H7 (cell line): Measurements from ENCODE around the gene DHRS12. TPM values are rescaled to one million over a fixed set of nuclear protein-coding genes. Genes with fewer than 3 reads are reported as not detected.

ENCODE experiments used
- DNase-seq: peaks from one replicate; pipeline ENCODE4 v3.0.0; 2012
- H3K27me3 ChIP-seq: 2 replicates; pipeline ENCODE4 v1.6.0; 2011; ENCODE audit warnings: mild to moderate bottlenecking, low read length; ENCODE audit not compliant: control insufficient read depth, insufficient read depth
- H3K36me3 ChIP-seq: replicated peaks from 2 replicates; pipeline ENCODE4 v1.5.1; 2011; ENCODE audit warnings: low read length; ENCODE audit not compliant: control insufficient read depth, insufficient read depth
- H3K4me3 ChIP-seq: 2 replicates; pipeline ENCODE4 v1.5.1; 2011; ENCODE audit warnings: low read depth, mild to moderate bottlenecking, control low read depth, low read length, moderate library complexity; ENCODE audit not compliant: insufficient read depth
- total RNA-seq: library from RNA; depleted of rRNA; stranded (reverse); fragments of >200 nt; shearing (Covaris generic); gene quantifications from 2 replicates; pipeline ENCODE4 v1.2.3, GENCODE V29; 2014

Gene DHRS12
- total RNA-seq, 1 experiment from 2014 or later = 7.8 TPM

DNA sequence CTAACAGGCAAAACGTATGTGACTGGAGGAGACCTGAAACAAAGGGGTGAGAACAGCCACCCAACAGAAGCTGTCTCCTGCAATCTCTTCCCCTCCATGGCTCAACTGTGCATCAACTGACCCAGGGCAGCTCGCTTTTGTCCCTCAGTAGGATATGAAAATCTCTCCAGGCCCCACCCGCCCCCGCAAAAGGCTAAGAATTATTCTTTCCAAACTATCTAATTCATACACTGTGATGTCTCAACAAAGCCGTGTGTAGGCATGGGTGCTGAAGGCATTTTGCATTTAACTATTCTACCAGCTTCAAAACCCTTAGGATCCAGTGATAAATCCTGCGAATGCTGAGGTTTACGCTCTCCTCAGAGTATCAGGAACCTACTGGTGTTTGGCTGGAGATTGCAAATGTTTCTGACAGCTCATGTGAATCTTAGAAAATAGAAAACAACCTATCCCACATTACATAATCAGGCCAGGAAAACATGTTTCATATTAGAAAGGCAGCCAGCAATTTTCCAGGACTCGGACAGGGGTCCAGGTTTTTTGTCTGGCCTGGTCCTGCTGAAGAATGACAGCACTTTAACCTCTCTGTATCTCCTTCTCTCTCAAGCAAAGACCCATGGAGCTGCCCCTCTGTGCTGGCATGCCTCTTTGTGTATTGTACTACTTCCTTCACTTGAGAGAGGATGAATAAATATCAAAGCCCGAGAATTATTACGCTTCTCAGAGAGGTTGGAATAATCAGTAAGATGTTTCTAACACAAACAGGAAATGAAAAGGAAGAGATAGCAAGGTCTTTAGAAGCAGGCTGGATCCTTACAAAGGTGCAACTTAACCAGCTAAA lies 17.3 kb downstream of the DHRS12 start:
- Histone ChIP-seq H3K4me3 (no peak overlapping the region), H3K27me3 (no peaks in the 10 kb centered on the region), H3K36me3 (no peaks in the 10 kb centered on the region)
- no peak for DNase-seq

DNA sequence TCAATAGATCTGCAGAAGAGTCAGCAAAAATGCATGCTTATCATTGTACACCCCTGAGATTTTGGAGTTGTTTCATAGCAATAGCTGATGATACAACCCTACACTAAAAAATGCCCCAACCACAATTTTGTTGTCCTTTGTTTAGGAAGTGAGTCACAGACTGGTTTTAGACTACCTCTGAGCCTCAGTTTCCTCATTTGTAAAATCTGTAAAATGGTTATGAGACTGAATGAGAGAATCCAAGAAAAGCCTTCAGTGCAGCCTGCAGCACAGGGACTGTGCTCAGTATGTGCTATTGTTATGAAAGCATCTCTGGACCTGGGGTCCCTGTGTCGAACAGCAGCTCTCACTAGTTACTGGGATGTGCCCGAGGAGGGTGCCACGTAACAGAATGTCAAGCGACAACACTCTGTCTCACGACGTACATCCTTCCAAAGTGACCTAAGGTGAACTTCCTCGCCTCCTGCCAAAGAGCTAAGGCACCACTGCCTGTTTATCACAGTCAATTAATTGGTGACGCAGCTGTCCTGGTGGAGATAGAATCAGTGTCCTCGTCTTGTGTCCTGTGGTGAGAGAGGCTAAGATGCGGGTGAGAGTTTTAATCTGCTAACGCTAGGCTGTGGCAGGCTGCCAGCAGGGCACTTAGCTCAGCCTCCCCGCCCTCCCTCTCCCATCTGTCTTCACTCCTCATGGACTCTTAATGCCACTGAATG lies 18.1 kb downstream of the DHRS12 start:
- DNase-seq = no peak
- H3K36me3 ChIP-seq = no peaks in the 10 kb centered on the region
- no peak overlapping the region for H3K4me3 ChIP-seq
- no peaks in the 10 kb centered on the region for H3K27me3 ChIP-seq

DNA sequence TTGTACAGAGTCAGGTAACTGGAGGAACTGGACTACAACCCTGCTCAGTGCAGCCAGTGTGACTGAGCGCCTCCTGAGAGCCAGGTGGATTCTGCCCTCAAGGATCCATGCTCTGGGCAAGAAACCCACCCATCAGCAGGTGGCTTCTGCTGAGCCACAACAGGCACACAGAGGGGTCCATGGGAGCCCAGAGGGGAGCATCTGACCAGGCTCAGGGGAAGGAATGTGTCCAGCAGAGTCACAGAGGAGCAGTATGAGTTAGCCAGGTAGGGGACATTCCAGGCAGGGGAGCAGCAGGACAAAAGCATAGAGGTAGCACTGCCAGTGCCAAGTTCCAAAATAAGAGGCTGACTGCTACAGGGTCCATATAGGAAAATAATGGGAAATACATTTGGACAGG lies 19.9 kb downstream of the DHRS12 start:
- Histone ChIP-seq H3K36me3 (no peaks in the 10 kb centered on the region), H3K27me3 (no peaks in the 10 kb centered on the region), H3K4me3 (no peak overlapping the region)

DNA sequence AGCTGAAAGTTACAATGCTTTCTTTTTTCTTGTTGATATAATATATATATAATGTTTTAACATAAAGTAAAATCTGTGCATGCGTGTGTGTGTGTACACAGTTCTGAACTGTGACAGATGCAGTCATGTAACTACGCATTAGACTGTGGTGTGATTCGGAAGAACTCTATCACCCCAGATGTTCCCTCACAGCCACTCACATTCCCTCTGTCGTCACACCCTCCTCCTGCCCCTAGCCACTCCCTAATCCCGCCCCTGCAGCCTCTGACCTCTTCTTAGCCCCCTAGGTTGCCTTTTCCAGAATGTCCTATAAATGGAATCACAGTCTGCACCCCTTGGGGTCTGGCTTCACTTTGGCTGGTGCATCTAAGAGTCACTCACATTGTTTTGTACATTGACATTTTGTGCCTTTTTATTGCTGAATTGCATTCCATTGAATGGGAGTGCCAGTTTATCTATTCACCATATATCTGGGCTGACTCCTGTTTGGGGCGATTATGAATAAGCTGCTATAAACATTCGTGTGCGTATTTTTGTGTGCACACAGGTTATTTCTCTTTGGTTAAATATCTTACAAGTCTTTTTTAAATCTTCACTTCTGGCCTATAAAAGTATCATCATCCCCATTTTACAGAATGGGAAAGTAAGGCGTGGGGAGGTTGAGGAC lies 20.4 kb downstream of the DHRS12 start:
- H3K27me3 ChIP-seq = no peaks in the 10 kb centered on the region
- DNase-seq = no peak
- no peaks in the 10 kb centered on the region for H3K36me3 ChIP-seq
- H3K4me3 ChIP-seq = no peak overlapping the region

More for the DNA sequence above, 19.9 kb downstream of the DHRS12 start:
- DNase-seq = no peak

DNA sequence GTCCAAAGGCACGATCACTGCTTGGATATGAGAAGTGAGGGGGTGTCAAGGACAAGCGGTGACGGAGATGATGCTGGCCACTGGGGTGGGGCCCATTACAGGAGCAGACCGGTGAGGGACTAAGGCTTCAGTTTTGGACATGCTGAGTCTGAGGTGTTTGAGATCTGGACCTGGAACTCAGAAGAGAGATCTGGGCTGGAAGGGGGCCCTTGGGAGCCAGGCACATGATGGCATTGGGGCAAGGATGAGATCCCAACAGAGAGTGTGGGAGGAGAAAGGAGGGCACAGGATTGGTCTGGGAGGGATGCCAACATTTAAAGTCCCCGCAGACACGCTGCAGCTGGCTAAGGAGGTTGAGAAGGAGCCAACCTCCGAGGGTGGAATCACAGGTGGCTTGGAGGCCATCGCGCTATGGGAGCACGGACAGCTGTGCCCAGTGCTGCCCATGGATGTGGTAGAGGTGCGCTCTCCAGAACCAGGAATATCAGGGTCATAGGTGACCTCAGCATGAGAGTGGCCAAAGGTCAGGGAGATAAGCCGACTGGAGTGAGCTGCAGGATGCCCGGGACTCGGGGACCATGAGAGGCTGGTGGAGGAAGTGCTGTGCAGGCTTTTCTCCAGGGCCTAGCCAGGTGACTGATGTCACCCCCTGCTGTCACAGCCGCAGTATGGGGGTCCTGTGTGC lies 21.8 kb downstream of the DHRS12 start:
- DNase-seq = no peak
- Histone ChIP-seq H3K4me3 (no peak overlapping the region), H3K27me3 (no peaks in the 10 kb centered on the region), H3K36me3 (no peaks in the 10 kb centered on the region)

DNA sequence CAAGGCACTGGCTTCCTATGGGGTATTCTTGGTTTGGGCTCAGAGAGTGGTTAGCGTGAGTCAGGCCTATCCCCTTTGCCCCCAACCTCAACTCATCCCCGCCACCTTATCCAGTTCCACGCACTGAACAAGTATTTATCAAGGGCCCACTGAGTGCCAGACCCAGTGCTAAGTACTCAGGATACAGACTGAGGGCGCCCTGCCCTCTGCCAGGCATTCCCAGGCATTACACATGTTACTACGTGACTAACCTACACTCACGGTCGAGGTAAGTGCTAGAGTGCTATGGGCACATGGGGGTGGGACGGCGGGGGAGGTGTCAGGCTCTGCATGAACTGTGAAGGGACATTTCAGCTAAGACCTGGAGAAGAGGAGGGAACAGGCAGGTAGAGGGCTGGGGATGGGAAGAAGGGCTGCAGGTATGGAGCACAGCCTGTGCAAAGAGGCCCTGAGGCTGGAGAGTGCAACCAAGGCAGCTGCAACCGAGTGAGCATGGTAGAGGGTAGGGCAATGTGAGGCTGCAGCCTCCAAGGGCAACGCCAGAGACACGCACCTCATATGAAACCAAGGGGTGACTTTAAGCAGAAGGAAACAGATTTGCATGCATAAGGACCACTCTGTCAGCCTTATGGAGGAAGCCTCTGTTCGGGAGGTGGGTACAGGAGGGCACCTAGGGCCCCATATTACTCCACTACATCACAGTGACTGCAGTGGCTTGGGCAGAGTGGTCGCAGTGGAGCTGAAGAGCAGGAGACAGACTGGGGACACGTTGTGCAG lies 22.5 kb downstream of the DHRS12 start:
- H3K36me3 ChIP-seq = no peaks in the 10 kb centered on the region
- H3K4me3 ChIP-seq = no peak overlapping the region
- H3K27me3 ChIP-seq = no peaks in the 10 kb centered on the region
- DNase-seq = peak; percentile 72

DNA sequence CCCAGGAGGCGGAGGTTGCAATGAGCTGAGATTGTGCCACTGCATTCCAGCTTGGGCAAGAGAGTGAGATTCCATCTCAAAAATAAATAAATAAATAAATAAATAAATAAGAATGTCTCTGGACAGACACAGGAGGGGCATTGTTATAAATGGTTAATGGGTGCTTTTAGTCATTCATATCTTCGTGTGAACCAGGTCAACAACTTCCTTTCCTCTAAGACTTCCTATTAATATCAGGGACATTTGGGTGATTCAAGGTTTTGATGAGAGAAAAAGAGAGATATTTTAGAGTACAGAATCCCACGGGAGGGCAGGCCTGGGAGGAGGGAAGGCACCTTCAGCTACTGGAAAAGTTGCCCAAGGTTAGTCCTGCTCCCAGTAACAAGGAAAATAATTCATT lies 23.9 kb downstream of the DHRS12 start:
- DNase-seq = no peak
- Histone ChIP-seq H3K4me3 (no peak overlapping the region), H3K27me3 (no peaks in the 10 kb centered on the region), H3K36me3 (no peaks in the 10 kb centered on the region)

DNA sequence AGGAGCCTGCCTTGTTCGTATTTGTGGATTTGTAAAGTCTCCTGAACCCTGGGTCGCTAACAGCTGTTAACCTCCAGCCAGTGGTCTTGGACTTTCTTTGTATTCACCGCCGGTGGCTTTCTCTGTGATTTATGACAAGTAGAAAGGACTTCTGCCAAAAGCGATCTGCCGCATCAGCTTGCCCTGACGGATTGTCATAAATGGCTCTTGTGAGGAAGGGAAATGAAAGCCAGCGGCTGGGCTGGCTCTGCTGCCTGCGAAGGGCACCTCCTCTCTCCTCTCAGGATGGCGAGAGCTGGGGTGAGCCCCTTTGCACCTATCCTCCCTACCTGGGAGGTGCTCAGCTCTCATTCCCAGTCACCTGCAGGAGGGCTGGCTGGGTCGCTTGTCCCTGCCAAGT lies 25.6 kb downstream of the DHRS12 start:
- no peak for DNase-seq
- H3K36me3 ChIP-seq = no peaks in the 10 kb centered on the region
- H3K4me3 ChIP-seq = no peak overlapping the region
- no peaks in the 10 kb centered on the region for H3K27me3 ChIP-seq

DNA sequence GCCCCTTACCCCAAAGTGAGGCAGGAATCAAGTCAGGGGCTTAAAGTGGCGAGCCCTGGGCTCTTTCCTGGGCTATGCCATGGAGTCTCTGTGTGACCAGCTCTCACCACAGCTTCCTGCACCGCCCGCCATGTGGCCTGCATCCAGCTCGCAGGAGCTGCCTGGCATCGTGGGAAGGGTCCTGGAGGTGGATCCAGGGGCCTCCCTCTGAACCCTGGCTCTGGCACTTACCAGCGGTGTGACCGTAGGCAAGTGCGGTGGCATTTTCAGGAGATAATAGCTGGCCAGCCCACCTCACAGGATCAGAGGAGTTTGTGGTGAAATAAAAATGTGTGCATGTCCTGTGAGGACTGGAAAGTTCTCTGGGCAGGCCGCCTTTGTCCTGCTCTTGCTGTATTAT lies 26.0 kb downstream of the DHRS12 start:
- H3K27me3 ChIP-seq = no peaks in the 10 kb centered on the region
- no peak overlapping the region for H3K4me3 ChIP-seq
- DNase-seq = no peak
- H3K36me3 ChIP-seq = no peaks in the 10 kb centered on the region

DNA sequence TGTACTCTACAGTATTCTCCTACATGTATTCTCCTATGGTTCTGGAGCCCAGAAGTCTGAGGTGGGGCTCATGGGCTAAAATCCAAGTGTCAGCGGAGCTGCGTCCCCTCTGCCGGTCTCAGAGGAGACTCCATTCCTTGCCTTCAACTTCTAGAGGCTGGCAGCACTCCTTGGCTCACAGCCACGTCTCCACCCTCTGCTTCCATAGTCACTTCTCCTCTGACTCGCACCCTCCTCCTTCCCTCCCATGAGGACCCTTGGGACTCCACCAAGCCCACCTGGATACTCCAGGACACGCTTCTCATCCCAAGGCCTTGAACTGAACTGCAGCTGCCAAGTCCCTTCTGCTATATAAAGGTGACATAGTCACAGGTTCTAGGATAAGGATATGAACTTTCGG lies 27.8 kb downstream of the DHRS12 start:
- no peak overlapping the region for H3K4me3 ChIP-seq
- no peak for DNase-seq
- H3K36me3 ChIP-seq = no peaks in the 10 kb centered on the region
- H3K27me3 ChIP-seq = no peaks in the 10 kb centered on the region

DNA sequence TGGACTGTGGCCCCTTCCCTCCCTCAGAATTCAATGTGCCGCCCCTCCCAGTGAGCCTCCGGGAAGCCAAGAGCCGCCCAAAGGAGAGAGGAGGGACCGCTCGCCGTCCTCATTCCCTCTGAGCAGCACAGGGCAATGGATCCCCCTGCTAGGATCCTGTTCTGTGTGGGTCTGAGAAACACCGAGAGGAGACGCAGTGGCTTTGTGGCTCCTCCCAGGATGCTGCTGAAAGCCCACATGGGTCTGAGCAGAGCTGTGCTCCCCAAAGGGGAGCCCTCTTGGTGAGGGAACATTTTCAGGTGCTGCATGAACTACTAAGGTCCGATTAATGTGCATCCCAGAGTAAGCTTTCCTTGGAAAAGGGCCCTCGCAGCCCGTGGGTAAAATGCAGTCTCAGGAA lies 30.4 kb downstream of the DHRS12 start:
- H3K36me3 ChIP-seq = no peaks in the 10 kb centered on the region
- DNase-seq = no peak
- no peaks in the 10 kb centered on the region for H3K27me3 ChIP-seq
- no peak overlapping the region for H3K4me3 ChIP-seq

DNA sequence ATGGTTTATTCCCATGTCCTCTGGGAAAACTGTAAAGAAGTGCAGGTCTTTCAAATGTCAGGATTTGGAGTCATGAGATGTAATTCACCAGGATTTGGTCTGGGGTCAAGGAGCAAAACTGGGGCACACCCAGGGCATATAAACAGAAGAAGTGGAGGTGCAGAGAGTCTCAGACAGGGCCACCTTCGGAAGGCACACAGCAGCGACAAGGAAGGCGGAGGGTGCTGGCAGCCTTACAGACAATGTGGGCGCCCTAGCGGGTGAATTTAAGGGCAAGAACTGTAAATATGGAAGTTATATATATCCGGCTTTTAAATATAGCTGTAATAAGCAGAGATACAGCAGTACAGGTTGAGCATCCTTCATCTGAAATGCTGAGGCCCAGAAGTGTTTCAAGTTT lies 31.2 kb downstream of the DHRS12 start:
- H3K27me3 ChIP-seq = no peaks in the 10 kb centered on the region
- DNase-seq = no peak
- no peak overlapping the region for H3K4me3 ChIP-seq
- H3K36me3 ChIP-seq = no peaks in the 10 kb centered on the region

DNA sequence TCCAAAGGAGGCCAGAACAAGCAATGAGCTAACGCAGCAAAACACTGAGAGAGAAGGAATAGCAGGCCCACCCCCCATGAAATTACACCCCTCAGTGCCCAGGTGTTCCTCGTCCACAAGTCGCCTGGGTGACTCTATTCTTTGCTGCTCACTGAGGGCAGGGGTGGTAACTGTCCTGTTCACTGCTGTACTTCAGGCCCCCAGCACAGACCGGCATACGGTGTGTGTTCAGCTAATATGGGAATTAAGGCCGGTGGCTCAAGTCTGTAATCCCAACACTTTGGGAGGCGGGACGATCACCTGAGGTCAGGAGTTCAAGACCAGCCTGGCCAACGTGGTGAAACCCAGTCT lies 31.9 kb downstream of the DHRS12 start:
- Histone ChIP-seq H3K4me3 (no peak overlapping the region), H3K27me3 (no peaks in the 10 kb centered on the region), H3K36me3 (no peaks in the 10 kb centered on the region)
- DNase-seq = no peak
